K562 (cell line): ENCODE results near the gene FTH1. TPM values are rescaled to one million over a fixed set of nuclear protein-coding genes. Genes with fewer than 3 reads are reported as not detected.

Experiments
- NFE2L1 ChIP-seq: fragments of 450-650 bp; IDR thresholded peaks from 2 replicates; pipeline ENCODE4 v1.6.1; 2016; ENCODE audit warnings: missing genetic modification characterization, low read depth, mild to moderate bottlenecking, missing compliant biosample characterization, moderate library complexity, borderline replicate concordance
- NR2C1 ChIP-seq, 2 experiments: fragments of 450-650 bp; IDR thresholded peaks; 2 replicates each; pipeline ENCODE4 v1.6.1; 2017; ENCODE audit warnings: mild to moderate bottlenecking in 2 of 2, antibody characterized with exemption in 1 of 2, inconsistent platforms in 1 of 2, missing compliant biosample characterization in 1 of 2, missing genetic modification characterization in 1 of 2
- POLR2AphosphoS2 ChIP-seq: IDR thresholded peaks from 2 replicates; pipeline ENCODE4 v1.6.1; 2012; ENCODE audit warnings: low read length, improper control_type of control experiment
- SAFB2 ChIP-seq: fragments of 200-400 bp; formaldehyde crosslinking; IDR thresholded peaks from 2 replicates; pipeline ENCODE4 v1.6.1; 2018; ENCODE audit warnings: borderline replicate concordance, low read length, low read depth, moderate library complexity; ENCODE audit not compliant: severe bottlenecking
- TAF15 ChIP-seq: fragments of 200-400 bp; formaldehyde crosslinking; IDR thresholded peaks from 2 replicates; pipeline ENCODE4 v1.6.1; 2017; ENCODE audit warnings: mild to moderate bottlenecking, low read depth, low read length, moderate library complexity
- polyA plus RNA-seq, 8 experiments: library from polyadenylated mRNA; depleted of rRNA in 4 of 8; stranded (reverse) in 5 of 8; unstranded in 3 of 8; fragments of >200 nt; fragmentation: Nextera tagmentation in 2 of 8; fragmentation: Illumina TruSeq in 1 of 8; extraction: Ambion mirVana in 2 of 8; extraction: Trizol in 1 of 8; gene quantifications; 2 replicates each; pipeline versions ENCODE4 v1.2.1 to v1.2.3, GENCODE V29; 2011 to 2014; ENCODE audit warnings: inconsistent platforms in 1 of 8, missing spikeins in 1 of 8
- total RNA-seq, 7 experiments: library from RNA; depleted of rRNA in 6 of 7; stranded (reverse); fragments of >200 nt in 6 of 7; fragmentation: Illumina TruSeq in 2 of 7; extraction: Trizol in 2 of 7; gene quantifications; 2 replicates each; pipeline versions ENCODE4 v1.2.1 to v1.2.3, GENCODE V29; 2011 to 2021; ENCODE audit warnings: low replicate concordance in 1 of 7
- TF ChIP-seq, protein P1 (sequence below): sonication (generic); formaldehyde crosslinking; IDR thresholded peaks from 2 replicates; pipeline ENCODE4 v1.8.0; 2023; ENCODE audit warnings: missing genetic modification reagents, mild to moderate bottlenecking, borderline replicate concordance
- TF ChIP-seq, protein P2 (sequence below): sonication (generic); formaldehyde crosslinking; IDR thresholded peaks from 2 replicates; pipeline ENCODE4 v1.5.0; 2020; ENCODE audit warnings: missing genetic modification reagents
- TF ChIP-seq, protein P3 (sequence below): fragments of 450-650 bp; IDR thresholded peaks from 2 replicates; pipeline ENCODE4 v1.6.1; 2016; ENCODE audit warnings: mild to moderate bottlenecking

Gene FTH1
- total and polyA plus RNA-seq, 9 of the 15 experiments (the other 6 are each of a cell fraction or from before 2014, with no cell fraction given), result 370 to 3,146 (median 802) TPM

DNA sequence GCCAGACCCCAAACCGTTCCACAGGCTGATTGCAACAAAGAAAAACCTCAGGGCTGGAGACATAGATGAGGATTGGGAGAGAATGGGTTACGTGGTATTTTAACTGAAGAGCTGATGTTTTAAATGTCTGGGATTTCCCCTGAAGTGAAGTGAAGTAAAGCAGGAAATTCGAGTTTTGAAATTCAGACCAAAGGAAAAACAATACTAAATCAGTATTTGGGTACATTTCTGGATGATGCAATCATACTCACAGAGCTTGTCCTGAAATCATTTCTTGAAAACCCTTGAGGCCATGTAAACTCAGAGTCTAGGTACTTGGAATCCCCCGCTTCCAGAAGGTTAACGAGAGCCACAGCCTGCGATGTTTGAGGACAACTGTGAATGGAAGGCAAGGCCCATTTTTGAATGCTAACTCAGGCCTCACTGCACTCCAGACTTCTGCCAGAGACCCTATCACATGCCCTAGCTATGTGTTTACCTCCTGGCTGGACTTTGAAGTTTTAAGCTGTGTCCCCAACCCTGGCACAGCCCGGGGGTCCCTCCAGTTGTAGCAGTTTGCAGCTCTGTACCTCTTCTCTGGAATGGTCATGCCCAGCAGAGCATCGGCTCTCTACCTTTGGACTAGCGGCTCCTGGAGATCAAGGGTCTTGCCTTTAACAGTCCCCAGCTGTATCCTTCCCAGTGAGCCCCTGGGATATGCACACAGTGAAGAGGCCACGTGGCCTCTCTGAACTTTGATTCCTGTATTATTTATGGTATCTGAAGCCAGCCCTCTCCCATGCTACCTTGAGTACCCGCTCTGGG, 5.4 kb upstream of the FTH1 start (continued):
- TF ChIP-seq SAFB2 (no peak), POLR2AphosphoS2 (no peak), TAF15 (no peak), NFE2L1 (tag) (0 out of 2 replicates have a peak, but pooled peaks have one; percentile 20), NR2C1 (IDR thresholded peaks at IDR 0.05) (no peak), NR2C1 (tag; IDR thresholded peaks at IDR 0.05) (peak; percentile 44)
- TF ChIP-seq, protein P1, sequence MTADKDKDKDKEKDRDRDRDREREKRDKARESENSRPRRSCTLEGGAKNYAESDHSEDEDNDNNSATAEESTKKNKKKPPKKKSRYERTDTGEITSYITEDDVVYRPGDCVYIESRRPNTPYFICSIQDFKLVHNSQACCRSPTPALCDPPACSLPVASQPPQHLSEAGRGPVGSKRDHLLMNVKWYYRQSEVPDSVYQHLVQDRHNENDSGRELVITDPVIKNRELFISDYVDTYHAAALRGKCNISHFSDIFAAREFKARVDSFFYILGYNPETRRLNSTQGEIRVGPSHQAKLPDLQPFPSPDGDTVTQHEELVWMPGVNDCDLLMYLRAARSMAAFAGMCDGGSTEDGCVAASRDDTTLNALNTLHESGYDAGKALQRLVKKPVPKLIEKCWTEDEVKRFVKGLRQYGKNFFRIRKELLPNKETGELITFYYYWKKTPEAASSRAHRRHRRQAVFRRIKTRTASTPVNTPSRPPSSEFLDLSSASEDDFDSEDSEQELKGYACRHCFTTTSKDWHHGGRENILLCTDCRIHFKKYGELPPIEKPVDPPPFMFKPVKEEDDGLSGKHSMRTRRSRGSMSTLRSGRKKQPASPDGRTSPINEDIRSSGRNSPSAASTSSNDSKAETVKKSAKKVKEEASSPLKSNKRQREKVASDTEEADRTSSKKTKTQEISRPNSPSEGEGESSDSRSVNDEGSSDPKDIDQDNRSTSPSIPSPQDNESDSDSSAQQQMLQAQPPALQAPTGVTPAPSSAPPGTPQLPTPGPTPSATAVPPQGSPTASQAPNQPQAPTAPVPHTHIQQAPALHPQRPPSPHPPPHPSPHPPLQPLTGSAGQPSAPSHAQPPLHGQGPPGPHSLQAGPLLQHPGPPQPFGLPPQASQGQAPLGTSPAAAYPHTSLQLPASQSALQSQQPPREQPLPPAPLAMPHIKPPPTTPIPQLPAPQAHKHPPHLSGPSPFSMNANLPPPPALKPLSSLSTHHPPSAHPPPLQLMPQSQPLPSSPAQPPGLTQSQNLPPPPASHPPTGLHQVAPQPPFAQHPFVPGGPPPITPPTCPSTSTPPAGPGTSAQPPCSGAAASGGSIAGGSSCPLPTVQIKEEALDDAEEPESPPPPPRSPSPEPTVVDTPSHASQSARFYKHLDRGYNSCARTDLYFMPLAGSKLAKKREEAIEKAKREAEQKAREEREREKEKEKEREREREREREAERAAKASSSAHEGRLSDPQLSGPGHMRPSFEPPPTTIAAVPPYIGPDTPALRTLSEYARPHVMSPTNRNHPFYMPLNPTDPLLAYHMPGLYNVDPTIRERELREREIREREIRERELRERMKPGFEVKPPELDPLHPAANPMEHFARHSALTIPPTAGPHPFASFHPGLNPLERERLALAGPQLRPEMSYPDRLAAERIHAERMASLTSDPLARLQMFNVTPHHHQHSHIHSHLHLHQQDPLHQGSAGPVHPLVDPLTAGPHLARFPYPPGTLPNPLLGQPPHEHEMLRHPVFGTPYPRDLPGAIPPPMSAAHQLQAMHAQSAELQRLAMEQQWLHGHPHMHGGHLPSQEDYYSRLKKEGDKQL, result no peak
- TF ChIP-seq, protein P2, sequence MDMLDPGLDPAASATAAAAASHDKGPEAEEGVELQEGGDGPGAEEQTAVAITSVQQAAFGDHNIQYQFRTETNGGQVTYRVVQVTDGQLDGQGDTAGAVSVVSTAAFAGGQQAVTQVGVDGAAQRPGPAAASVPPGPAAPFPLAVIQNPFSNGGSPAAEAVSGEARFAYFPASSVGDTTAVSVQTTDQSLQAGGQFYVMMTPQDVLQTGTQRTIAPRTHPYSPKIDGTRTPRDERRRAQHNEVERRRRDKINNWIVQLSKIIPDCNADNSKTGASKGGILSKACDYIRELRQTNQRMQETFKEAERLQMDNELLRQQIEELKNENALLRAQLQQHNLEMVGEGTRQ, result no peak
- TF ChIP-seq, protein P3, sequence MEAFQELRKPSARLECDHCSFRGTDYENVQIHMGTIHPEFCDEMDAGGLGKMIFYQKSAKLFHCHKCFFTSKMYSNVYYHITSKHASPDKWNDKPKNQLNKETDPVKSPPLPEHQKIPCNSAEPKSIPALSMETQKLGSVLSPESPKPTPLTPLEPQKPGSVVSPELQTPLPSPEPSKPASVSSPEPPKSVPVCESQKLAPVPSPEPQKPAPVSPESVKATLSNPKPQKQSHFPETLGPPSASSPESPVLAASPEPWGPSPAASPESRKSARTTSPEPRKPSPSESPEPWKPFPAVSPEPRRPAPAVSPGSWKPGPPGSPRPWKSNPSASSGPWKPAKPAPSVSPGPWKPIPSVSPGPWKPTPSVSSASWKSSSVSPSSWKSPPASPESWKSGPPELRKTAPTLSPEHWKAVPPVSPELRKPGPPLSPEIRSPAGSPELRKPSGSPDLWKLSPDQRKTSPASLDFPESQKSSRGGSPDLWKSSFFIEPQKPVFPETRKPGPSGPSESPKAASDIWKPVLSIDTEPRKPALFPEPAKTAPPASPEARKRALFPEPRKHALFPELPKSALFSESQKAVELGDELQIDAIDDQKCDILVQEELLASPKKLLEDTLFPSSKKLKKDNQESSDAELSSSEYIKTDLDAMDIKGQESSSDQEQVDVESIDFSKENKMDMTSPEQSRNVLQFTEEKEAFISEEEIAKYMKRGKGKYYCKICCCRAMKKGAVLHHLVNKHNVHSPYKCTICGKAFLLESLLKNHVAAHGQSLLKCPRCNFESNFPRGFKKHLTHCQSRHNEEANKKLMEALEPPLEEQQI, result no peak
